Neural progenitor cell (in vitro differentiated cells): ENCODE measurements around the gene SDC1.

Experiments used
- CTCF ChIP-seq: fragments of 200-600 bp; sonication (generic); IDR thresholded peaks from 2 replicates; pipeline ENCODE4 v1.5.1; 2017; ENCODE audit warnings: antibody characterized with exemption, mild to moderate bottlenecking
- EZH2 ChIP-seq: fragments of 200-600 bp; sonication (generic); IDR thresholded peaks from 2 replicates; pipeline ENCODE4 v1.6.1; 2017; ENCODE audit warnings: antibody characterized with exemption, mild to moderate bottlenecking, moderate library complexity
- EZH2phosphoT487 ChIP-seq: fragments of 200-600 bp; sonication (generic); IDR thresholded peaks from 2 replicates; pipeline ENCODE4 v1.6.1; 2017; ENCODE audit warnings: antibody characterized with exemption

- TF ChIP-seq EZH2 (no peak), EZH2phosphoT487 (no peak), CTCF (no peak)
Observed at GRCh38 chr2:20224716-20225293, at the start of gene SDC1.
